Upper lobe of left lung (tissue), 4 donors: Measurements from ENCODE around the gene RCOR2.

ENCODE experiments used
- POLR2A ChIP-seq, 4 donors: fragments of 450-650 bp; IDR thresholded peaks; one replicate each; pipeline ENCODE4 v1.5.1; 2016 to 2017; ENCODE audit warnings: antibody characterized with exemption in 4 of 4, mild to moderate bottlenecking in 2 of 4
- POLR2AphosphoS5 ChIP-seq, 2 donors: sonication (generic); formaldehyde crosslinking; IDR thresholded peaks; one replicate each; pipeline ENCODE4 v1.5.1; 2017; ENCODE audit warnings: antibody characterized with exemption in 2 of 2
- TF ChIP-seq, protein P1 (sequence below), 6 experiments: fragments of 450-650 bp in 4 of 6; fragments of 200-600 bp in 2 of 6; sonication (generic) in 2 of 6; IDR thresholded peaks; one replicate each; pipeline ENCODE4 v1.5.1; 2016 to 2019; ENCODE audit warnings: antibody characterized with exemption in 6 of 6

DNA sequence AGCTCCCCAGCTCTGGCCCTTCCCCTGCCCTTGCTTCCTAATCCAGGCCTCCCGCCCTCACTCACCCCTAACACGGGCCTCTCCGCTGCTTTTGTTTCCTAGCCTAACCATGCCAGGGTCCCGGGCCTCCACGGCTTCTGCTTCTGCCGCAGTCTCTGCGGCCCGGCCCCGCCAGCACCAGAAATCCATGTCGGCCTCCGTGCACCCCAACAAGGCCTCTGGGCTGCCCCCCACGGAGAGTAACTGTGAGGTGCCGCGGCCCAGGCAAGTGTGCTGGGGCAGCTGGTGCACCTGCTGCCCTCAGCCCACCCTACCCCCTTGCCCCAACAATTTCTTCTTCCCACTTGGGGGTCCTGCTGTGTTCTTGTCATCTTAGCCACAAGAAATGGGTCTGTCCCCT, 13.1 kb downstream of the RCOR2 start:
- TF ChIP-seq, protein P1, sequence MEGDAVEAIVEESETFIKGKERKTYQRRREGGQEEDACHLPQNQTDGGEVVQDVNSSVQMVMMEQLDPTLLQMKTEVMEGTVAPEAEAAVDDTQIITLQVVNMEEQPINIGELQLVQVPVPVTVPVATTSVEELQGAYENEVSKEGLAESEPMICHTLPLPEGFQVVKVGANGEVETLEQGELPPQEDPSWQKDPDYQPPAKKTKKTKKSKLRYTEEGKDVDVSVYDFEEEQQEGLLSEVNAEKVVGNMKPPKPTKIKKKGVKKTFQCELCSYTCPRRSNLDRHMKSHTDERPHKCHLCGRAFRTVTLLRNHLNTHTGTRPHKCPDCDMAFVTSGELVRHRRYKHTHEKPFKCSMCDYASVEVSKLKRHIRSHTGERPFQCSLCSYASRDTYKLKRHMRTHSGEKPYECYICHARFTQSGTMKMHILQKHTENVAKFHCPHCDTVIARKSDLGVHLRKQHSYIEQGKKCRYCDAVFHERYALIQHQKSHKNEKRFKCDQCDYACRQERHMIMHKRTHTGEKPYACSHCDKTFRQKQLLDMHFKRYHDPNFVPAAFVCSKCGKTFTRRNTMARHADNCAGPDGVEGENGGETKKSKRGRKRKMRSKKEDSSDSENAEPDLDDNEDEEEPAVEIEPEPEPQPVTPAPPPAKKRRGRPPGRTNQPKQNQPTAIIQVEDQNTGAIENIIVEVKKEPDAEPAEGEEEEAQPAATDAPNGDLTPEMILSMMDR (IDR thresholded peaks at IDR 0.05): no peak
- no peak for TF ChIP-seq POLR2A (IDR thresholded peaks at IDR 0.05)
- no peak for TF ChIP-seq POLR2AphosphoS5 (IDR thresholded peaks at IDR 0.05)
